ENCODE results near the gene ZDHHC4.

Gene ZDHHC4

GRCh38 chr7:6577369-6578113 is at the start of gene ZDHHC4:
TSS of gene ZDHHC4 (plus strand) at chr7:6577454. CDS start at chr7:6580562, 3,108 bp downstream.
- DNase-seq, result peak in 13 of 14 donors; percentile 38 to 86 (median 65)

GRCh38 chr7:6528401-6529130 is 48.7 kb upstream of the ZDHHC4 start:
- DNase-seq, result no peak

GRCh38 chr7:6529643-6530042 is 47.6 kb upstream of the ZDHHC4 start:
- no peak for DNase-seq

- DNase-seq, result peak in 2 of 14 donors; percentile 2 to 18
Observed at GRCh38 chr7:6530626-6531491, 46.4 kb upstream of the ZDHHC4 start.

GRCh38 chr7:6531492-6532279 is 45.6 kb upstream of the ZDHHC4 start:
- DNase-seq, result no peak

- DNase-seq, result peak in 3 of 14 donors; percentile 3 to 34 (median 32)
Observed at GRCh38 chr7:6532516-6532915, 44.7 kb upstream of the ZDHHC4 start.

- no peak for DNase-seq
Observed at GRCh38 chr7:6533893-6534495, 43.3 kb upstream of the ZDHHC4 start.

GRCh38 chr7:6536262-6537260 is 40.7 kb upstream of the ZDHHC4 start:
- DNase-seq, result peak in 3 of 14 donors; percentile 21 to 57 (median 49)

GRCh38 chr7:6542368-6542767 is 34.9 kb upstream of the ZDHHC4 start:
- DNase-seq, result no peak

- no peak for DNase-seq
Observed at GRCh38 chr7:6545398-6546126, 31.7 kb upstream of the ZDHHC4 start.

GRCh38 chr7:6546498-6547251 is 30.6 kb upstream of the ZDHHC4 start:
- DNase-seq, result no peak

GRCh38 chr7:6547400-6547799 is 29.9 kb upstream of the ZDHHC4 start:
- DNase-seq, result no peak

GRCh38 chr7:6551016-6551511 is 26.2 kb upstream of the ZDHHC4 start, which contains the start of gene GRID2IP:
TSS of gene GRID2IP (minus strand) at chr7:6551461. CDS start at chr7:6551436, 25 bp downstream.
- no peak for DNase-seq

GRCh38 chr7:6553448-6554044 is 23.7 kb upstream of the ZDHHC4 start:
- DNase-seq, result no peak

- DNase-seq, result no peak
Observed at GRCh38 chr7:6554848-6555247, 22.4 kb upstream of the ZDHHC4 start.

- no peak for DNase-seq
Observed at GRCh38 chr7:6556196-6556595, 21.1 kb upstream of the ZDHHC4 start.

GRCh38 chr7:6558837-6559236 is 18.4 kb upstream of the ZDHHC4 start:
- peak in 2 of 14 donors; percentile 2 to 10 for DNase-seq

- DNase-seq, result no peak
Observed at GRCh38 chr7:6559896-6560295, 17.4 kb upstream of the ZDHHC4 start.

Measured in C1 segment of cervical spinal cord (tissue), 14 donors.